Mammary epithelial cell (primary cell): ENCODE results near the gene PTPRG.

Experiments used
- CTCF ChIP-seq, 2 donors: IDR thresholded peaks in 1 of 2; conservative IDR thresholded peaks in 1 of 2; 2 replicates each; pipeline ENCODE4 v1.5.1; 2011 to 2012; ENCODE audit warnings: inconsistent platforms in 2 of 2, low read length in 2 of 2, mild to moderate bottlenecking in 2 of 2, control low read depth in 1 of 2, low read depth in 1 of 2; ENCODE audit not compliant: insufficient read depth in 1 of 2; ENCODE audit errors: extremely low read depth in 1 of 2
- EZH2 ChIP-seq: IDR thresholded peaks from 2 replicates; pipeline ENCODE4 v1.6.1; 2012; ENCODE audit warnings: low read length, inconsistent platforms, borderline replicate concordance

- TF ChIP-seq CTCF (conservative IDR thresholded peaks at IDR 0.05 in 1 of 2, IDR thresholded peaks at IDR 0.05 in 1 of 2; ENCODE audit: extremely low read depth in 1 of 2, insufficient read depth in 1 of 2, low read depth in 1 of 2, low read length in 2 of 2) (no peak), EZH2 (no peak)
Measured at GRCh38 chr3:61582287-61582686, 20.9 kb downstream of the PTPRG start.
